A549 (cell line): ENCODE results near the gene C3orf70. TPM values are rescaled to one million over a fixed set of nuclear protein-coding genes. Genes with fewer than 3 reads are reported as not detected.

ENCODE experiments used
- ATAC-seq, 2 experiments: fragments of 200-7000 bp in 1 of 2; fragments of >200 bp in 1 of 2; cut with Nextera tagmentation in 1 of 2; cut with Tn5 transposase in 1 of 2; 3 replicates each; pipeline versions ENCODE4 v1.8.0 to v1.9.1; 2018 to 2020; ENCODE audit warnings: mild to moderate bottlenecking in 1 of 2, moderate library complexity in 1 of 2
- CTCF ChIA-PET: fragments of 300-600 bp; sonication (Branson Sonifier 250); formaldehyde crosslinking; extraction: SDS; loops from one replicate; lab custom pipeline; 2021; ENCODE audit warnings: antibody characterized with exemption, inconsistent platforms; lab: Yijun Ruan, JAX
- POLR2A ChIA-PET: fragments of 350-600 bp; formaldehyde crosslinking; extraction: SDS; loops from one replicate; lab custom pipeline; 2021; ENCODE audit warnings: antibody characterized with exemption, inconsistent platforms; lab: Yijun Ruan, JAX
- DNase-seq, 2 experiments: peaks; one replicate each; pipeline versions ENCODE4 v3.0.0 to v3.0.0-alpha.2; 2011 to 2016; ENCODE audit warnings: low read depth in 1 of 2, low spot score in 1 of 2
- FAIRE-seq: peaks from 2 replicates; lab custom pipeline; 2011; peaks lifted over from hg19 to GRCh38; lab: Jason Lieb, UNC
- H3K27ac ChIP-seq, 2 experiments: fragments of >200 bp; sonication (Bioruptor Twin); formaldehyde crosslinking; 3 replicates each; pipeline ENCODE4 v1.5.1; 2016 to 2017
- H3K4me1 ChIP-seq: fragments of >200 bp; sonication (Bioruptor Twin); formaldehyde crosslinking; 3 replicates; pipeline ENCODE4 v1.6.1; 2016
- H3K4me2 ChIP-seq: fragments of >200 bp; sonication (Bioruptor Twin); formaldehyde crosslinking; 3 replicates; pipeline ENCODE4 v1.6.1; 2016
- H3K4me3 ChIP-seq: fragments of >200 bp; sonication (Bioruptor Twin); formaldehyde crosslinking; 3 replicates; pipeline ENCODE4 v1.5.1; 2016
- H3K9me3 ChIP-seq: fragments of >200 bp; sonication (Bioruptor Twin); formaldehyde crosslinking; 3 replicates; pipeline ENCODE4 v1.6.1; 2016
- BHLHE40 ChIP-seq: IDR thresholded peaks from 2 replicates; pipeline ENCODE4 v1.6.1; 2012; ENCODE audit warnings: low read depth, low read length, inconsistent platforms
- CBX2 ChIP-seq: fragments of 200-600 bp; sonication (generic); IDR thresholded peaks from 2 replicates; pipeline ENCODE4 v1.6.1; 2016; ENCODE audit warnings: low read depth, mild to moderate bottlenecking, borderline replicate concordance
- CEBPB ChIP-seq, 2 experiments: fragments of >200 bp in 1 of 2; sonication (Bioruptor Twin) in 1 of 2; formaldehyde crosslinking in 1 of 2; IDR thresholded peaks; 2 replicates each; pipeline ENCODE4 v1.6.1; 2012 to 2016
- EHF ChIP-seq: fragments of 250-450 bp; sonication (Bioruptor Pico); IDR thresholded peaks from 2 replicates; pipeline ENCODE4 v1.5.0; 2020; ENCODE audit warnings: mild to moderate bottlenecking
- EP300 ChIP-seq, 2 experiments: fragments of >200 bp; sonication (Bioruptor Twin); formaldehyde crosslinking; IDR thresholded peaks; 2 replicates in 1 of 2; 3 replicates in 1 of 2; pipeline ENCODE4 v1.6.1; 2016 to 2017
- FOSL2 ChIP-seq, 2 experiments: fragments of 450-650 bp in 1 of 2; fragments of >200 bp in 1 of 2; sonication (Bioruptor Twin) in 1 of 2; formaldehyde crosslinking; IDR thresholded peaks; 2 replicates each; pipeline versions ENCODE4 v1.5.0 to v1.6.1; 2016 to 2020; ENCODE audit warnings: mild to moderate bottlenecking in 1 of 2, moderate library complexity in 1 of 2
- GATA3 ChIP-seq: IDR thresholded peaks from 2 replicates; pipeline ENCODE4 v1.6.1; 2012; ENCODE audit warnings: borderline replicate concordance
- HDAC2 ChIP-seq: fragments of 200-600 bp; sonication (generic); IDR thresholded peaks from 2 replicates; pipeline ENCODE4 v1.6.1; 2016
- HOXB13 ChIP-seq: fragments of 250-450 bp; sonication (Bioruptor Pico); IDR thresholded peaks from 2 replicates; pipeline ENCODE4 v1.5.0; 2020; ENCODE audit warnings: low read depth, mild to moderate bottlenecking, moderate library complexity
- HOXB5 ChIP-seq: fragments of 250-450 bp; sonication (Bioruptor Pico); IDR thresholded peaks from 2 replicates; pipeline ENCODE4 v1.5.0; 2020; ENCODE audit warnings: mild to moderate bottlenecking, moderate library complexity
- JUN ChIP-seq, 2 experiments: fragments of >200 bp; sonication (Bioruptor Twin); formaldehyde crosslinking; IDR thresholded peaks; 2 replicates in 1 of 2; 3 replicates in 1 of 2; pipeline ENCODE4 v1.6.1; 2016 to 2017
- KDM5A ChIP-seq: fragments of 200-600 bp; sonication (generic); IDR thresholded peaks from 2 replicates; pipeline ENCODE4 v1.6.1; 2016; ENCODE audit warnings: antibody characterized with exemption, mild to moderate bottlenecking
- MAFK ChIP-seq: fragments of 450-650 bp; IDR thresholded peaks from 2 replicates; pipeline ENCODE4 v1.6.1; 2014; ENCODE audit not compliant: partially characterized antibody
- NFE2L2 ChIP-seq: fragments of 150-350 bp; conservative IDR thresholded peaks from 2 replicates; pipeline ENCODE4 v1.6.1; 2014; ENCODE audit warnings: low read length
- NR3C1 ChIP-seq: fragments of >200 bp; sonication (Bioruptor Twin); formaldehyde crosslinking; IDR thresholded peaks from 3 replicates; pipeline ENCODE4 v1.6.1; 2017
- PHF8 ChIP-seq: fragments of 200-600 bp; sonication (generic); IDR thresholded peaks from 2 replicates; pipeline ENCODE4 v1.6.1; 2016; ENCODE audit warnings: low read depth, mild to moderate bottlenecking, antibody characterized with exemption, moderate library complexity, borderline replicate concordance
- RNF2 ChIP-seq: fragments of 200-600 bp; sonication (generic); IDR thresholded peaks from 2 replicates; pipeline ENCODE4 v1.6.1; 2016; ENCODE audit warnings: low read depth, mild to moderate bottlenecking, antibody characterized with exemption, moderate library complexity, borderline replicate concordance
- SREBF2 ChIP-seq: fragments of 450-650 bp; IDR thresholded peaks from 2 replicates; pipeline ENCODE4 v1.6.1; 2014; ENCODE audit warnings: mild to moderate bottlenecking, moderate library complexity
- ZFP36 ChIP-seq: fragments of 450-650 bp; IDR thresholded peaks from 2 replicates; pipeline ENCODE4 v1.6.1; 2014; ENCODE audit warnings: borderline replicate concordance; ENCODE audit not compliant: partially characterized antibody
- ZSCAN20 ChIP-seq: fragments of 250-450 bp; sonication (Bioruptor Pico); IDR thresholded peaks from 2 replicates; pipeline ENCODE4 v1.8.0; 2022; ENCODE audit warnings: mild to moderate bottlenecking, moderate library complexity
- WGBS: methylation state at CpG from one replicate; pipeline ENCODE4 v1.1.6; 2017; ENCODE audit errors: missing lambda C conversion rate; 5-methylcytosine and 5-hydroxymethylcytosine counted together
- polyA plus RNA-seq, 4 experiments: library from polyadenylated mRNA; depleted of rRNA in 3 of 4; stranded (reverse); fragments of >200 nt; fragmentation: RNase III in 1 of 4; extraction: RNeasy Plus Mini Kit Qiagen cat#74134 plus additional on column Dnase treatment in 1 of 4; gene quantifications; 2 replicates in 3 of 4; 3 replicates in 1 of 4; pipeline ENCODE4 v1.2.3, GENCODE V29; 2011 to 2017
- TF ChIP-seq, protein P1 (sequence below): fragments of >200 bp; sonication (Bioruptor Twin); formaldehyde crosslinking; IDR thresholded peaks from 3 replicates; pipeline ENCODE4 v1.5.1; 2016
- TF ChIP-seq, protein P2 (sequence below): IDR thresholded peaks from 2 replicates; pipeline ENCODE4 v1.6.1; 2012; ENCODE audit warnings: low read depth, borderline replicate concordance
- TF ChIP-seq, protein P3 (sequence below): IDR thresholded peaks from 2 replicates; pipeline ENCODE4 v1.6.1; 2012
- TF ChIP-seq, protein P4 (sequence below): fragments of 250-450 bp; sonication (Bioruptor Pico); IDR thresholded peaks from 2 replicates; pipeline ENCODE4 v1.5.0; 2020; ENCODE audit warnings: low read depth, mild to moderate bottlenecking, moderate library complexity
- TF ChIP-seq, protein P5 (sequence below): fragments of 450-650 bp; IDR thresholded peaks from 2 replicates; pipeline ENCODE4 v1.6.1; 2014; ENCODE audit warnings: antibody characterized with exemption

C3orf70 gene
- polyA plus RNA-seq, 2 of the 4 experiments (the other 2 are of a cell fraction) = 0.01 TPM; not detected in 1

DNA sequence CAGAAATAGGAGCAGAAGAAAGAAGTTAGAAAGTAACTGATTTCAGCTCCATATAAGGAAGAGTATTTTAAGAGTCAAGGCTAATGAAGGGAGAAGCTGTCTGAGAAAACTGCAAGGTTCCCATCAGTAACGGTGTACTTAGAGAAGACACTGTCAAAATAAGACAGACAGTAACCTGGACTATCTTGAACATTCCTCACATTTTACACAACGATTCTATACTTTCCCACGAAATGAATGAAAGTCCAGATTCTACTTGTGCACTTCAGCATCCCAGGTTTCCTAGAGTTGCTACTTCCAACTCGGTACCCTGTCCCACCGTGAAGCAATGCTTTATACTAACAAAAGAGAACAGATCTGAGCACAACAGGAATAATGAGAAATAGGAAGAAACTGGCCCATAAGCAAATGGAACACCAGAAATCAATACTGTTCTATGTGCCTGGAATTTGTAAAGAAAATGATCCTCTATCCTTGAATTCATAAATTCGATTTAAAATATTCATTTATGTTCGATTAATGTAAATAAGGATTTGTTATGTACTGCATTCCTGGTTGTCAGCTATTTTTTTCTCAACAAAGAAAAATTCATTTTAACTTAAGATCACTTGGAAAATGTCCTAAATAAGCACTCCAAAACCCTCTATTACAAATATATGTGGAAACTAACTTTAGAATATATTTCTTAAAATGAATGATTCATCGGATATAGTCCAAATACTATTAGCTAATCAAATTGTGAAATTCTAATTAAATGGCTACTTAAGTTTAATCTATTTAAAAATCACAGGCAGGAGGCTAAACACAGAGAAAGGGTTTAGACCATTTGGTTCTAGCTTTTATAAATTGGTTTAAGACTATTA lies 1.5 kb downstream of the C3orf70 start:
- H3K4me2 ChIP-seq = no peak overlapping the region
- H3K4me1 ChIP-seq = peaks cover 10% of the 10 kb centered on the region; the same call in 1 of the 3 replicates
- POLR2A ChIA-PET = no interaction called here
- 10% methylated on average over 8 of the region's 8 CpGs for WGBS
- H3K4me3 ChIP-seq = no peak overlapping the region
- DNase-seq = no peak
- no peak for ATAC-seq
- no peak overlapping the region for H3K27ac ChIP-seq
- no peaks in the 10 kb centered on the region for H3K9me3 ChIP-seq
- CTCF ChIA-PET = interaction anchor here (1.2 to 1.6 kb wide), 3 partner anchors 12 to 18 kb away, joined by 3 read pairs; no protein-coding TSS in a partner anchor
- TF ChIP-seq, protein P1, sequence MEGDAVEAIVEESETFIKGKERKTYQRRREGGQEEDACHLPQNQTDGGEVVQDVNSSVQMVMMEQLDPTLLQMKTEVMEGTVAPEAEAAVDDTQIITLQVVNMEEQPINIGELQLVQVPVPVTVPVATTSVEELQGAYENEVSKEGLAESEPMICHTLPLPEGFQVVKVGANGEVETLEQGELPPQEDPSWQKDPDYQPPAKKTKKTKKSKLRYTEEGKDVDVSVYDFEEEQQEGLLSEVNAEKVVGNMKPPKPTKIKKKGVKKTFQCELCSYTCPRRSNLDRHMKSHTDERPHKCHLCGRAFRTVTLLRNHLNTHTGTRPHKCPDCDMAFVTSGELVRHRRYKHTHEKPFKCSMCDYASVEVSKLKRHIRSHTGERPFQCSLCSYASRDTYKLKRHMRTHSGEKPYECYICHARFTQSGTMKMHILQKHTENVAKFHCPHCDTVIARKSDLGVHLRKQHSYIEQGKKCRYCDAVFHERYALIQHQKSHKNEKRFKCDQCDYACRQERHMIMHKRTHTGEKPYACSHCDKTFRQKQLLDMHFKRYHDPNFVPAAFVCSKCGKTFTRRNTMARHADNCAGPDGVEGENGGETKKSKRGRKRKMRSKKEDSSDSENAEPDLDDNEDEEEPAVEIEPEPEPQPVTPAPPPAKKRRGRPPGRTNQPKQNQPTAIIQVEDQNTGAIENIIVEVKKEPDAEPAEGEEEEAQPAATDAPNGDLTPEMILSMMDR = no peak
- TF ChIP-seq ZFP36 (peak; percentile 2), RNF2 (peak; percentile 92; the same call in 1 of the 2 replicates), EHF (CRISPR knock-in tag) (no peak)
- TF ChIP-seq, all 56 proteins: peak for 2
- FAIRE-seq = no peak

DNA sequence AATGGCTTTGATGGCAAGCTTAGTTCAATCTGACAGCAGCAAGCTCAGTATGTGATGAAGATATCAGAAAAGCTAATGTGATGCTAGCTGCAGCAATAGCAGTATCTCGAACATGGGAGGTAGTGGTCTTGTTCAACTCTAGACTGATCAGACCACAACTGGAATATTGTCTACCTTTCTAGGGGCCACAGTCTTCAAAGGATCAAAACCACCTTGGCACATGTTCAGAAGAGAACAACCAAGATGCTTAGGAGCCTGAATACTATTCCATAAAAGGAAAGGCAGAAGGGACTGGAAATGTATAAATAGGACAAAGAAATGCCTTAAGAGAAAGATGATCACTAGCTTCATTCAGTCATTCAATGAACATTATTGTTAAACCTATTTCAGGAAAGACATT lies 2.3 kb downstream of the C3orf70 start:
- ATAC-seq = no peak
- TF ChIP-seq ZSCAN20 (CRISPR knock-in tag) = no peak
- TF ChIP-seq, protein P2, sequence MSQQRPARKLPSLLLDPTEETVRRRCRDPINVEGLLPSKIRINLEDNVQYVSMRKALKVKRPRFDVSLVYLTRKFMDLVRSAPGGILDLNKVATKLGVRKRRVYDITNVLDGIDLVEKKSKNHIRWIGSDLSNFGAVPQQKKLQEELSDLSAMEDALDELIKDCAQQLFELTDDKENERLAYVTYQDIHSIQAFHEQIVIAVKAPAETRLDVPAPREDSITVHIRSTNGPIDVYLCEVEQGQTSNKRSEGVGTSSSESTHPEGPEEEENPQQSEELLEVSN = no peak
- TF ChIP-seq CEBPB (IDR thresholded peaks at IDR 0.05) = no peak
- TF ChIP-seq, all 56 proteins: peak for 0
- no peak overlapping the region for H3K27ac ChIP-seq
- H3K4me3 ChIP-seq = no peak overlapping the region
- no peak overlapping the region for H3K4me2 ChIP-seq
- ChIA-PET CTCF (interaction anchor here (1.2 kb wide), 1 partner anchor 15 kb away, joined by 3 read pairs; no protein-coding TSS in a partner anchor), POLR2A (no interaction called here)
- WGBS = 23% methylated on average over 1 of the region's 1 CpG
- no peaks in the 10 kb centered on the region for H3K9me3 ChIP-seq
- FAIRE-seq (no peak), DNase-seq (no peak)
- H3K4me1 ChIP-seq = peaks cover 10% of the 10 kb centered on the region; the same call in 1 of the 3 replicates

DNA sequence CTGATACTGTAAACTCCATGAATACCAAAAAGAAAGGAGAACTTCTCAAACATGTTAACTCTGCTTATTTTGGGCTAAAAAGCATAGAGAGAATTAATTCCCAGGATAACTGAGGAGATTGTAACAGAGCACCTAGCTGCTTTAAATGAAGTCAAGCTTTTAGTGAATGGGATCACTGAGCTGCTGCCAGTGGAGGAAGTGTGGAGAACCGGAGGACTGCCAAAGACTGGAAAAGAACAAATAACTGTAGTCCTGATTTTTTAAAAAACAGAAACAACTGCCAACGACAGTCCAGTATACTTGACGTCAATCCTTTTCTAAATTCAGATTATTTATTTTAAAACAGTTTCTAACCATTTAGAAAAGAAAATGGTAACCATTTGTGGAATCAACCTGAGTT lies 3.3 kb downstream of the C3orf70 start:
- Histone ChIP-seq H3K4me2 (no peak overlapping the region), H3K27ac (no peak overlapping the region), H3K9me3 (no peaks in the 10 kb centered on the region), H3K4me1 (peaks cover 10% of the 10 kb centered on the region; the same call in 1 of the 3 replicates), H3K4me3 (no peak overlapping the region)
- TF ChIP-seq GATA3 (no peak), EP300 (IDR thresholded peaks at IDR 0.05) (no peak), HDAC2 (no peak), KDM5A (no peak), MAFK (no peak), BHLHE40 (no peak), EHF (CRISPR knock-in tag) (no peak), NFE2L2 (no peak), NR3C1 (no peak), ZSCAN20 (CRISPR knock-in tag) (no peak)
- TF ChIP-seq, protein P3, sequence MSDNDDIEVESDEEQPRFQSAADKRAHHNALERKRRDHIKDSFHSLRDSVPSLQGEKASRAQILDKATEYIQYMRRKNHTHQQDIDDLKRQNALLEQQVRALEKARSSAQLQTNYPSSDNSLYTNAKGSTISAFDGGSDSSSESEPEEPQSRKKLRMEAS = no peak
- no peak for ATAC-seq
- ChIA-PET CTCF (no interaction called here), POLR2A (no interaction called here)
- WGBS = 12% methylated on average over 3 of the region's 3 CpGs
- no peak for FAIRE-seq
- DNase-seq = no peak

DNA sequence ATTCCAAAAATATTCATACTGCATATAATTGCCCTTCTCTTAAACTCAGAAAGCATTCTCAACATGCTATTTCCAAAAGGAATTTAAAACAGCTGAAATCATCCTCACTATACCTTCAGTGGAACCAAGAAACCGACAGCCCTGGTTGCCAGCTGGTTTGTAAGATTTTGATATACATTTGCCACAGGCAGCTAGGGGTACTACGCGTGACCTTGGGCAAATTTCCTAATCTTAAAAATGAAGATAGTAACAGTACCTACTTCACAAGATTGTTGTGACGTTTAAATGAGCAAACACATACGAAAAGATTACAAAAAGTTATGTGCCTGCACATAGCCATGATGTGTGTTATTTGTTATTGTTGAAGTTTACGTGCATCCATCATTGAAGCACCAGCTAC lies 7.3 kb downstream of the C3orf70 start:
- 61% methylated on average over 6 of the region's 6 CpGs for WGBS
- no peak overlapping the region for H3K4me2 ChIP-seq
- ChIA-PET POLR2A (no interaction called here), CTCF (interaction anchor here (0.6 kb wide), 1 partner anchor 34 kb away, joined by 4 read pairs; no protein-coding TSS in a partner anchor)
- no peak overlapping the region for H3K4me3 ChIP-seq
- no peak overlapping the region for H3K27ac ChIP-seq
- H3K9me3 ChIP-seq = no peaks in the 10 kb centered on the region
- ATAC-seq (no peak), DNase-seq (no peak), FAIRE-seq (no peak)
- H3K4me1 ChIP-seq = no peaks in the 10 kb centered on the region
- no peak for TF ChIP-seq FOSL2 (IDR thresholded peaks at IDR 0.05)
- TF ChIP-seq FOSL2 (CRISPR knock-in tag; IDR thresholded peaks at IDR 0.05) = no peak
- TF ChIP-seq HOXB5 = no peak
- no peak for TF ChIP-seq EP300 (IDR thresholded peaks at IDR 0.05)
- TF ChIP-seq, protein P4, sequence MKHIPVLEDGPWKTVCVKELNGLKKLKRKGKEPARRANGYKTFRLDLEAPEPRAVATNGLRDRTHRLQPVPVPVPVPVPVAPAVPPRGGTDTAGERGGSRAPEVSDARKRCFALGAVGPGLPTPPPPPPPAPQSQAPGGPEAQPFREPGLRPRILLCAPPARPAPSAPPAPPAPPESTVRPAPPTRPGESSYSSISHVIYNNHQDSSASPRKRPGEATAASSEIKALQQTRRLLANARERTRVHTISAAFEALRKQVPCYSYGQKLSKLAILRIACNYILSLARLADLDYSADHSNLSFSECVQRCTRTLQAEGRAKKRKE (CRISPR knock-in tag) = no peak
- TF ChIP-seq BHLHE40 = no peak
- TF ChIP-seq, protein P5, sequence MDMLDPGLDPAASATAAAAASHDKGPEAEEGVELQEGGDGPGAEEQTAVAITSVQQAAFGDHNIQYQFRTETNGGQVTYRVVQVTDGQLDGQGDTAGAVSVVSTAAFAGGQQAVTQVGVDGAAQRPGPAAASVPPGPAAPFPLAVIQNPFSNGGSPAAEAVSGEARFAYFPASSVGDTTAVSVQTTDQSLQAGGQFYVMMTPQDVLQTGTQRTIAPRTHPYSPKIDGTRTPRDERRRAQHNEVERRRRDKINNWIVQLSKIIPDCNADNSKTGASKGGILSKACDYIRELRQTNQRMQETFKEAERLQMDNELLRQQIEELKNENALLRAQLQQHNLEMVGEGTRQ = no peak
- no peak for TF ChIP-seq HOXB13
- no peak for TF ChIP-seq PHF8
- TF ChIP-seq EHF (CRISPR knock-in tag) = no peak
- no peak for TF ChIP-seq CBX2
- no peak for TF ChIP-seq JUN (IDR thresholded peaks at IDR 0.05)
- no peak for TF ChIP-seq RNF2
- TF ChIP-seq SREBF2 = no peak
- TF ChIP-seq ZFP36 = no peak
